B cell (primary cell): ENCODE results near the gene RANBP9. TPM values are rescaled to one million over a fixed set of nuclear protein-coding genes. Genes with fewer than 3 reads are reported as not detected.

ENCODE experiments used
- ATAC-seq: fragments of 200-7000 bp; cut with Tn5 transposase; one replicate; pipeline ENCODE4 v1.10.0; 2021; ENCODE audit warnings: low read depth, mild to moderate bottlenecking, moderate number of reproducible peaks, moderate library complexity
- CTCF ChIA-PET: fragments of 350-600 bp; sonication (Branson Sonifier 250); formaldehyde crosslinking; loops from one replicate; lab custom pipeline; 2021; ENCODE audit warnings: antibody characterized with exemption, inconsistent platforms; lab: Charles Lee
- POLR2A ChIA-PET: fragments of 350-600 bp; sonication (Branson Sonifier 250); formaldehyde crosslinking; loops from one replicate; lab custom pipeline; 2021; ENCODE audit warnings: antibody characterized with exemption; lab: Charles Lee
- DNase-seq: peaks from one replicate; pipeline ENCODE4 v3.0.0; 2013
- H2AFZ ChIP-seq: 2 replicates; pipeline ENCODE4 v1.6.1; 2012; ENCODE audit warnings: mild to moderate bottlenecking, low read depth, low read length; ENCODE audit not compliant: insufficient read depth, poor library complexity, severe bottlenecking
- H3K27ac ChIP-seq, 2 donors: 1 replicate in 1 of 2; 2 replicates in 1 of 2; pipeline ENCODE4 v1.5.1; 2012 to 2013; ENCODE audit warnings: low read length in 2 of 2, mild to moderate bottlenecking in 2 of 2, moderate library complexity in 1 of 2
- H3K27me3 ChIP-seq, 4 experiments: fragments of 200-600 bp in 1 of 4; sonication (generic) in 1 of 4; replicated peaks in 1 of 4; 1 replicate in 2 of 4; 2 replicates in 2 of 4; pipeline versions ENCODE4 v1.6.1 to v1.7.0; 2013 to 2016; ENCODE audit warnings: low read length in 3 of 4, mild to moderate bottlenecking in 2 of 4, mixed read lengths in 1 of 4, moderate library complexity in 1 of 4; ENCODE audit not compliant: insufficient read depth in 4 of 4, control insufficient read depth in 3 of 4; ENCODE audit errors: control extremely low read depth in 1 of 4
- H3K36me3 ChIP-seq, 2 experiments: replicated peaks in 1 of 2; 1 replicate in 1 of 2; 2 replicates in 1 of 2; pipeline versions ENCODE4 v1.6.1 to v1.7.1; 2013; ENCODE audit warnings: low read length in 1 of 2; ENCODE audit not compliant: insufficient read depth in 2 of 2, control insufficient read depth in 1 of 2; ENCODE audit errors: control extremely low read depth in 1 of 2, extremely low read depth in 1 of 2
- H3K4me1 ChIP-seq, 2 donors: fragments of 200-600 bp in 1 of 2; sonication (generic) in 1 of 2; 1 replicate in 1 of 2; 2 replicates in 1 of 2; pipeline versions ENCODE4 v1.5.1 to v1.6.1; 2013 to 2017; ENCODE audit warnings: low read length in 2 of 2; ENCODE audit not compliant: control insufficient read depth in 2 of 2, insufficient read depth in 2 of 2
- H3K4me2 ChIP-seq: replicated peaks from 2 replicates; pipeline ENCODE3; 2012; ENCODE audit warnings: mild to moderate bottlenecking, low read depth, low read length; ENCODE audit not compliant: poor library complexity, severe bottlenecking
- H3K4me3 ChIP-seq, 5 experiments: fragments of 200-600 bp in 1 of 5; sonication (generic) in 1 of 5; 1 replicate in 3 of 5; 2 replicates in 2 of 5; pipeline versions ENCODE4 v1.5.1 to v1.7.0; 2011 to 2016; ENCODE audit warnings: low read length in 4 of 5, mild to moderate bottlenecking in 4 of 5, low read depth in 2 of 5, control low read depth in 1 of 5, moderate library complexity in 1 of 5; ENCODE audit not compliant: insufficient read depth in 1 of 5; ENCODE audit errors: control extremely low read depth in 1 of 5, extremely low read depth in 1 of 5
- H3K79me2 ChIP-seq: fragments of 200-600 bp; sonication (generic); one replicate; pipeline ENCODE4 v1.6.0; 2016; ENCODE audit warnings: low read length; ENCODE audit not compliant: control insufficient read depth, insufficient read depth
- H3K9ac ChIP-seq: fragments of 200-600 bp; sonication (generic); 2 replicates; pipeline ENCODE4 v1.6.1; 2017; ENCODE audit warnings: mild to moderate bottlenecking, low read length, moderate library complexity
- H3K9me3 ChIP-seq, 3 donors: one replicate each; pipeline versions ENCODE4 v1.6.1 to v1.7.1; 2013; ENCODE audit warnings: low read length in 2 of 3; ENCODE audit not compliant: control insufficient read depth in 2 of 3, insufficient read depth in 1 of 3; ENCODE audit errors: control extremely low read depth in 1 of 3
- H4K20me1 ChIP-seq: 2 replicates; pipeline ENCODE4 v1.6.0; 2012; ENCODE audit warnings: mild to moderate bottlenecking, low read length; ENCODE audit not compliant: insufficient read depth, control insufficient read depth, poor library complexity, severe bottlenecking
- H3K27ac Mint-ChIP-seq: one replicate; pipeline ENCODE4 v1.8.0; 2021; ENCODE audit warnings: mixed read lengths
- H3K27me3 Mint-ChIP-seq: one replicate; pipeline ENCODE4 v1.8.0; 2021; ENCODE audit warnings: mixed read lengths
- H3K4me1 Mint-ChIP-seq: one replicate; pipeline ENCODE4 v1.8.0; 2021; ENCODE audit warnings: mixed read lengths
- H3K4me3 Mint-ChIP-seq: one replicate; pipeline ENCODE4 v1.8.0; 2021; ENCODE audit warnings: mixed read lengths
- H3K9me3 Mint-ChIP-seq: one replicate; pipeline ENCODE4 v1.8.0; 2022; ENCODE audit warnings: mixed read lengths; ENCODE audit not compliant: insufficient read depth
- EZH2 ChIP-seq: IDR thresholded peaks from 2 replicates; pipeline ENCODE4 v1.6.1; 2012; ENCODE audit warnings: borderline replicate concordance, low read depth, mild to moderate bottlenecking, moderate library complexity, low read length; ENCODE audit not compliant: insufficient read depth, poor library complexity, severe bottlenecking
- whole genome bisulfite sequencing: methylation state at CpG from one replicate; pipeline ENCODE4 v1.1.5; 2013; ENCODE audit warnings: missing lambda C conversion rate; ENCODE audit not compliant: insufficient coverage; 5-methylcytosine and 5-hydroxymethylcytosine counted together
- intact Hi-C: fragments of 100-400 bp; cut with micrococcal nuclease; formaldehyde crosslinking; loops from one replicate; pipeline ENCODE4 v1.10.0; 2022
- polyA plus RNA-seq: library from polyadenylated mRNA; depleted of rRNA; stranded (reverse); fragments of >200 nt; gene quantifications from 2 replicates; pipeline ENCODE4 v1.2.3, GENCODE V29; 2012
- total RNA-seq, 2 donors: library from RNA; stranded (reverse); fragments of 120-200 nt in 1 of 2; gene quantifications; 1 replicate in 1 of 2; 2 replicates in 1 of 2; pipeline versions ENCODE4 v1.2.3 to v1.2.4, GENCODE V29; 2013 to 2022
- TF ChIP-seq, protein P1 (sequence below): fragments of 200-600 bp; IDR thresholded peaks from one replicate; pipeline ENCODE4 v1.8.0; 2022; ENCODE audit warnings: antibody characterized with exemption, mild to moderate bottlenecking

The RANBP9 gene
- total and polyA plus RNA-seq, 2 donors (not counting 1 experiment from before 2014, with no cell fraction given) = 20.0 to 34.1 TPM

DNA sequence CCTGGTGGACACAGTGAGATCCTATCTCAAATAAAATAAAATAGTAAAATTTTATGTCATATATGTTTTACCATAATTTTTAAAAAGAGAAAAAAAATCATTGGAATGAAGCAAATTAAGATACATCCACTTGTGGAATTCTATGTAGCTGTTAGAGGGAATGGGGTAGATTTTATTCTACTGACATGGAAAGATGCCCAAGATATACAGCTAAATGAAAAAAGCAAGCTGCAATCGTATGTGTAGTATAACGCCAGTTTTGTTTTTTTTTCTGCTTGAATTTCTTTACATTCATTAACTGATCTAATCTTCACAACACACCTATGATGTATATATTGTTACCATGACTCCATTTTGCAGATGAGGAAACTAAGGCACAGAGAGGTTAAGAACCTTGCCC is 23.4 kb upstream of the RANBP9 start:
- Histone ChIP-seq H3K4me1 (no peaks in the 10 kb centered on the region), H3K36me3 (no peaks in the 10 kb centered on the region), H3K9ac (no peak overlapping the region), H2AFZ (no peak overlapping the region), H3K4me3 (no peak overlapping the region), H3K9me3 (no peaks in the 10 kb centered on the region), H3K27ac (no peak overlapping the region), H3K4me2 (no peak overlapping the region), H3K79me2 (no peaks in the 10 kb centered on the region), H4K20me1 (no peaks in the 10 kb centered on the region), H3K27me3 (peaks cover 0 to 3% (median 0%) of the 10 kb centered on the region in 4 experiments)
- no peak for ATAC-seq
- no peak for DNase-seq
- ChIA-PET POLR2A (no interaction called here), CTCF (no interaction called here)
- H3K4me1 Mint-ChIP-seq = no peaks in the 10 kb centered on the region
- no peak overlapping the region for H3K27ac Mint-ChIP-seq
- no peak overlapping the region for H3K4me3 Mint-ChIP-seq
- no peaks in the 10 kb centered on the region for H3K9me3 Mint-ChIP-seq
- TF ChIP-seq EZH2 = no peak
- TF ChIP-seq, protein P1, sequence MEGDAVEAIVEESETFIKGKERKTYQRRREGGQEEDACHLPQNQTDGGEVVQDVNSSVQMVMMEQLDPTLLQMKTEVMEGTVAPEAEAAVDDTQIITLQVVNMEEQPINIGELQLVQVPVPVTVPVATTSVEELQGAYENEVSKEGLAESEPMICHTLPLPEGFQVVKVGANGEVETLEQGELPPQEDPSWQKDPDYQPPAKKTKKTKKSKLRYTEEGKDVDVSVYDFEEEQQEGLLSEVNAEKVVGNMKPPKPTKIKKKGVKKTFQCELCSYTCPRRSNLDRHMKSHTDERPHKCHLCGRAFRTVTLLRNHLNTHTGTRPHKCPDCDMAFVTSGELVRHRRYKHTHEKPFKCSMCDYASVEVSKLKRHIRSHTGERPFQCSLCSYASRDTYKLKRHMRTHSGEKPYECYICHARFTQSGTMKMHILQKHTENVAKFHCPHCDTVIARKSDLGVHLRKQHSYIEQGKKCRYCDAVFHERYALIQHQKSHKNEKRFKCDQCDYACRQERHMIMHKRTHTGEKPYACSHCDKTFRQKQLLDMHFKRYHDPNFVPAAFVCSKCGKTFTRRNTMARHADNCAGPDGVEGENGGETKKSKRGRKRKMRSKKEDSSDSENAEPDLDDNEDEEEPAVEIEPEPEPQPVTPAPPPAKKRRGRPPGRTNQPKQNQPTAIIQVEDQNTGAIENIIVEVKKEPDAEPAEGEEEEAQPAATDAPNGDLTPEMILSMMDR = no peak
- intact Hi-C loops = no loop called here
- peaks cover 15% of the 10 kb centered on the region for H3K27me3 Mint-ChIP-seq
- no CpG with 5 or more reads among the region's 2 CpGs for WGBS

DNA sequence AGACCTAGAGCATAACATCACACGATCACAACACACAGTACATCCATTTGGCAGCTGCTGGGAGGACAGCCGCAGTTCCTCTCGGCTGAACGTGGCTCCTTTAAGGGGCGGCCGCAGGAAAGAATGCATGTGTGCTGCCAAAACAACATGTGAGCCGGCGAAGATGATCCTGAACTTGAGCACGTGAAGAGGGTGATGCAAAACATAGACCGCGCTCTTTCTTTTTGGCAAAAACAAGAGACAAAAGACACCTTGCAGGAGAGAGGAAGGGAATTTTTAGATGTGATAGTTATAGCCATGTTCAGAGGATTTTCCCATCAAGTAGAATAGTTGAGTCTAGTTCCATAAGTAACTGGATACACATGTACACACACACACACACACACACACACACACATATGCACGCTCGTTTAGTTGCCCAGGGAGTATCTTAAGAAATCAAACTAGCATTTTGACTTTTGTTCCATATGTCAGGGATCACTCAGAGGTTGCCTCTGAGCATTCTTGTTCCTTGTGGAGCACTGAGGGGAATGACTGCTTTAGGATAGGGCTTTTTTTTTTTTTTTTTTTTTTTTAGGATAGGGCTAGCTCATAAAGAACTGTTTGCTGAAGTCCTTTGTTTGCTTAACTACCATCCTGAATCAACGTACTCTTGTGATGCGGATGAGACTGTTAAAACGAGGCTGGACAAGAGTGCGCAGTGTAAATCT is 21.7 kb upstream of the RANBP9 start:
- ATAC-seq (no peak), DNase-seq (no peak)
- ChIA-PET CTCF (interaction anchor here (1.2 kb wide), 1 partner anchor 10 kb away, joined by 3 read pairs; no protein-coding TSS in a partner anchor), POLR2A (no interaction called here)
- no peak overlapping the region for H3K27ac ChIP-seq
- no peaks in the 10 kb centered on the region for H3K36me3 ChIP-seq
- H3K4me3 Mint-ChIP-seq = no peak overlapping the region
- no peak overlapping the region for H3K4me2 ChIP-seq
- no peak overlapping the region for H3K9ac ChIP-seq
- no peaks in the 10 kb centered on the region for H4K20me1 ChIP-seq
- H2AFZ ChIP-seq = no peak overlapping the region
- intact Hi-C loops = no loop called here
- no peaks in the 10 kb centered on the region for H3K9me3 Mint-ChIP-seq
- no peaks in the 10 kb centered on the region for H3K4me1 Mint-ChIP-seq
- H3K27ac Mint-ChIP-seq = no peak overlapping the region
- TF ChIP-seq, protein P1 = no peak
- TF ChIP-seq EZH2 = no peak
- no peak overlapping the region for H3K4me3 ChIP-seq
- H3K79me2 ChIP-seq = no peaks in the 10 kb centered on the region
- peaks cover 15% of the 10 kb centered on the region for H3K27me3 Mint-ChIP-seq
- H3K4me1 ChIP-seq = no peaks in the 10 kb centered on the region
- H3K27me3 ChIP-seq = peaks cover 0 to 3% (median 0%) of the 10 kb centered on the region in 4 experiments
- 90% methylated on average over 9 of the region's 17 CpGs for WGBS
- H3K9me3 ChIP-seq = no peaks in the 10 kb centered on the region
